Loucy (cell line): ENCODE data around the gene VAPB.

Experiments used
- H2AFZ ChIP-seq: fragments of 200-600 bp; sonication (generic); 2 replicates; pipeline ENCODE4 v1.6.0; 2016; ENCODE audit warnings: antibody characterized with exemption, mild to moderate bottlenecking, low read length, moderate library complexity
- H3F3A ChIP-seq: fragments of 200-600 bp; 2 replicates; pipeline ENCODE4 v1.6.0; 2016; ENCODE audit warnings: antibody characterized with exemption, low read depth, mild to moderate bottlenecking
- H3K27me3 ChIP-seq: fragments of 200-600 bp; sonication (generic); 2 replicates; pipeline ENCODE4 v1.6.1; 2014; ENCODE audit warnings: low read length, mild to moderate bottlenecking; ENCODE audit not compliant: insufficient read depth, poor library complexity, severe bottlenecking
- H3K36me3 ChIP-seq: fragments of 200-600 bp; sonication (generic); 2 replicates; pipeline ENCODE4 v1.6.1; 2016; ENCODE audit warnings: low read length; ENCODE audit not compliant: insufficient read depth
- H3K4me1 ChIP-seq: fragments of 200-600 bp; sonication (generic); 2 replicates; pipeline ENCODE4 v1.5.1; 2014; ENCODE audit warnings: low read length, mild to moderate bottlenecking; ENCODE audit not compliant: insufficient read depth, poor library complexity, severe bottlenecking
- H3K4me2 ChIP-seq: fragments of 200-600 bp; sonication (generic); 2 replicates; pipeline ENCODE4 v1.6.0; 2014; ENCODE audit warnings: antibody characterized with exemption, low read length, low read depth, mild to moderate bottlenecking; ENCODE audit not compliant: poor library complexity, severe bottlenecking
- H3K4me3 ChIP-seq: fragments of 200-600 bp; sonication (generic); 2 replicates; pipeline ENCODE4 v1.5.1; 2014; ENCODE audit warnings: low read length, mild to moderate bottlenecking, mixed read lengths; ENCODE audit not compliant: poor library complexity, severe bottlenecking
- H3K79me2 ChIP-seq: fragments of 200-600 bp; sonication (generic); 2 replicates; pipeline ENCODE4 v1.6.1; 2014; ENCODE audit warnings: low read length; ENCODE audit not compliant: insufficient read depth
- H3K9ac ChIP-seq: fragments of 200-600 bp; sonication (generic); 2 replicates; pipeline ENCODE4 v1.6.0; 2014; ENCODE audit warnings: mild to moderate bottlenecking, low read depth, low read length, moderate library complexity; ENCODE audit not compliant: poor library complexity, severe bottlenecking
- H3K9me2 ChIP-seq: fragments of 200-600 bp; sonication (generic); replicated peaks from 2 replicates; pipeline ENCODE4 v1.6.1; 2016; ENCODE audit warnings: low read depth, low read length, mixed read lengths
- H3K9me3 ChIP-seq: fragments of 200-600 bp; sonication (generic); 2 replicates; pipeline ENCODE4 v1.6.1; 2014; ENCODE audit warnings: mild to moderate bottlenecking, antibody characterized with exemption, low read length, low read depth; ENCODE audit not compliant: insufficient read depth
- H4K20me1 ChIP-seq: fragments of 200-600 bp; sonication (generic); 2 replicates; pipeline ENCODE4 v1.6.0; 2014; ENCODE audit warnings: antibody characterized with exemption, low read length, mild to moderate bottlenecking; ENCODE audit not compliant: insufficient read depth, poor library complexity, severe bottlenecking
- EZH2phosphoT487 ChIP-seq: fragments of 200-600 bp; IDR thresholded peaks from 2 replicates; pipeline ENCODE4 v1.6.1; 2018; ENCODE audit warnings: antibody characterized with exemption, mild to moderate bottlenecking, moderate library complexity, borderline replicate concordance
- TF ChIP-seq, protein P1 (sequence below): fragments of 200-600 bp; sonication (generic); conservative IDR thresholded peaks from 2 replicates; pipeline ENCODE4 v1.5.1; 2014; ENCODE audit warnings: mild to moderate bottlenecking, antibody characterized with exemption, low read length

The VAPB gene

DNA sequence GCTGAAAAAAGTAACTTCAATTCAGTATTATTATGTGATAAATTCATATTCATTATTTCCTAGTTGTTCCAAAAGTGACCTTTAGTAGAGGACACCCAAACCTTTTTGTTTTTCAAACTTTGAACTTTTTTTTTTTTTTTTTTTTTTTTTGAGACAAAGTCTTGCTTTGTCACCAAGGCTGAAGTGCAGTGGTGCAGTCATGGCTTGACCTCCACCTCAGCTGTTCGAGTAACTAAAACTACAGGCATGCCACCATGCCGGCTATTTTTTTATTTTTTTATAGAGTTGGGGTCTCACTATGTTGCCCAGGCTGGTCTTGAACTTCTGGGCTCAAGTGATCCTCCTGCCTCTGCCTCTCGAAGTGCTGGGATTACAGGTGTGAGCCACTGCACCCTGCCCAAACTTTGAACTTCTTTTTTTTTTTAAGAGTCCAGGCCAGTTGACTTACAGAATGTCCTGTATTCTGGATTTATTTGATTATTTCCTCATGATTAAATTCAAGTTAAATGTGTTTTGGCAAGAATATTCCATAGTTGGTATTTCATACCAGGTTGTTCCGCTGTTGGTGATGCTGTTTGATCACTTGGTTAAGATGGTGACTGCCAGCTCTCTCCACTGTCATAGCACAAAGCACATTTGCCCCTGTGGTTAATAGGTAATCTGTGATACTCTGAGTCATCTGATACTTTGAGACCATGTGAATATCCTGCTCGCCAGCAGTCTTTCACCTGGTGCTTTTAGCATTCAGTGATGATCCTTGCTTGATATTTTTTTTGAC is 48.0 kb downstream of the VAPB start:
- Histone ChIP-seq H3K79me2 (peaks cover 78% of the 10 kb centered on the region), H3K9me2 (no peaks in the 10 kb centered on the region), H4K20me1 (peaks cover 37% of the 10 kb centered on the region), H3K36me3 (peaks cover 35% of the 10 kb centered on the region; the same call in 1 of the 2 replicates), H2AFZ (no peak overlapping the region), H3K9me3 (no peaks in the 10 kb centered on the region), H3K4me1 (peaks cover 10% of the 10 kb centered on the region), H3F3A (no peaks in the 10 kb centered on the region), H3K9ac (no peak overlapping the region), H3K27me3 (no peaks in the 10 kb centered on the region), H3K4me2 (no peak overlapping the region), H3K4me3 (no peak overlapping the region)
- TF ChIP-seq EZH2phosphoT487: no peak
- TF ChIP-seq, protein P1, sequence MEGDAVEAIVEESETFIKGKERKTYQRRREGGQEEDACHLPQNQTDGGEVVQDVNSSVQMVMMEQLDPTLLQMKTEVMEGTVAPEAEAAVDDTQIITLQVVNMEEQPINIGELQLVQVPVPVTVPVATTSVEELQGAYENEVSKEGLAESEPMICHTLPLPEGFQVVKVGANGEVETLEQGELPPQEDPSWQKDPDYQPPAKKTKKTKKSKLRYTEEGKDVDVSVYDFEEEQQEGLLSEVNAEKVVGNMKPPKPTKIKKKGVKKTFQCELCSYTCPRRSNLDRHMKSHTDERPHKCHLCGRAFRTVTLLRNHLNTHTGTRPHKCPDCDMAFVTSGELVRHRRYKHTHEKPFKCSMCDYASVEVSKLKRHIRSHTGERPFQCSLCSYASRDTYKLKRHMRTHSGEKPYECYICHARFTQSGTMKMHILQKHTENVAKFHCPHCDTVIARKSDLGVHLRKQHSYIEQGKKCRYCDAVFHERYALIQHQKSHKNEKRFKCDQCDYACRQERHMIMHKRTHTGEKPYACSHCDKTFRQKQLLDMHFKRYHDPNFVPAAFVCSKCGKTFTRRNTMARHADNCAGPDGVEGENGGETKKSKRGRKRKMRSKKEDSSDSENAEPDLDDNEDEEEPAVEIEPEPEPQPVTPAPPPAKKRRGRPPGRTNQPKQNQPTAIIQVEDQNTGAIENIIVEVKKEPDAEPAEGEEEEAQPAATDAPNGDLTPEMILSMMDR: no peak

DNA sequence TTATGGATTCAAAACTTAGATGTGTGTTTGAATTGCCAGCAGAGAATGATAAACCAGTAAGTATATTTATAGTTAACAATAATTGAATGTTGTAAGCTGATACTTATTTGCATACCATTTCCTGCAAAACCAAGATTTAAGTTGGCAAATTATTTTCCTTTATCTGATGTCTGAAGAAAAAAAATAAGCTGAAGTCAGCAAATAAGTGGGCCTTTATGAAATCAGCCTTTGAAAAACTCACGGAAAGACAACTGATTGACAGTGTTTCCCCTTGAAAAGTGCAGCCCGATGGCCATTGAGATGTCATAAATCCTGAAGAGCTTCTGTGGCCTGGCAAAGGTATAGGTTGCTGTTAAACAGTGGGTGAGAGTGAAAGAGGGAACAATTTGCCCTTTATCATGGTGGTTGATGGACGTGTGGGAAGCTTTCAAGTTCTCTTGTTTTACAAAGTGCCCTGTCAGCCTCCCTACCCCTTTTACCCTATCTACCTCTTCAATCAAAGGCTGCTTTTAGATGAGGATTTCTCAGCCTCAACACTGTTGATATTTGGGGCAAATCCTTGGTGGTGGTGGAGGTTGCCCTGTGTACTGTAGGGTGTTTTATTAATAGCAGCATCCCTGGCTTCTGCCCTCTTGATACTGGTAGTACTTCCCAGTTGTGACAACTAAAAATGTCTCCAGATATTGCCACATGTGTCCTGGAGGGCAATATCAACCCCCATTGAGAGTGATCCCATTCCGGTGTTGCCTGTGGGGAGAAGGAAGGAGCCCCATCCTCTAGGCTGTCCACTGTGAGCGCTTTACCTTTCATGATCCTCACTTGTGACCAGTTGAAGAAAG is 50.2 kb downstream of the VAPB start:
- Histone ChIP-seq H3K4me3 (no peak overlapping the region), H3K9ac (no peak overlapping the region), H4K20me1 (peaks cover 18% of the 10 kb centered on the region), H3K36me3 (peaks cover 57% of the 10 kb centered on the region; the same call in 1 of the 2 replicates), H3K4me1 (no peaks in the 10 kb centered on the region), H3K79me2 (peaks cover 62% of the 10 kb centered on the region), H3K9me2 (no peaks in the 10 kb centered on the region), H2AFZ (no peak overlapping the region), H3K27me3 (no peaks in the 10 kb centered on the region), H3K4me2 (no peak overlapping the region), H3F3A (no peaks in the 10 kb centered on the region), H3K9me3 (no peaks in the 10 kb centered on the region)
- TF ChIP-seq, protein P1: no peak
- no peak for TF ChIP-seq EZH2phosphoT487

- no peak for TF ChIP-seq EZH2phosphoT487
- TF ChIP-seq, protein P1: no peak
- Histone ChIP-seq H3K4me1 (no peaks in the 10 kb centered on the region), H3K4me3 (no peak overlapping the region), H3K9ac (no peak overlapping the region), H3K79me2 (peaks cover 52% of the 10 kb centered on the region), H3K27me3 (no peaks in the 10 kb centered on the region), H3K9me3 (no peaks in the 10 kb centered on the region), H3K4me2 (no peak overlapping the region), H2AFZ (no peak overlapping the region), H3K9me2 (no peaks in the 10 kb centered on the region), H3F3A (no peaks in the 10 kb centered on the region), H4K20me1 (peaks cover 9% of the 10 kb centered on the region), H3K36me3 (peaks cover 62% of the 10 kb centered on the region)
Measured at GRCh38 chr20:58440021-58440767, 51.2 kb downstream of the VAPB start.
